ENCODE measurements around the gene BANF2. TPM values are rescaled to one million over a fixed set of nuclear protein-coding genes. Genes with fewer than 3 reads are reported as not detected.
A peak's percentile ranks its signal among the peaks of the same experiment; 100 is the strongest.

BANF2 gene
- total and polyA plus RNA-seq, 2 of the 13 experiments (the other 11 are each of a cell fraction or from before 2014, with no cell fraction given): 0.35 TPM; not detected in 1

GRCh38 chr20:17771206-17772004 lies 71.6 kb downstream of the BANF2 start (continued):
- TF ChIP-seq, protein P1, sequence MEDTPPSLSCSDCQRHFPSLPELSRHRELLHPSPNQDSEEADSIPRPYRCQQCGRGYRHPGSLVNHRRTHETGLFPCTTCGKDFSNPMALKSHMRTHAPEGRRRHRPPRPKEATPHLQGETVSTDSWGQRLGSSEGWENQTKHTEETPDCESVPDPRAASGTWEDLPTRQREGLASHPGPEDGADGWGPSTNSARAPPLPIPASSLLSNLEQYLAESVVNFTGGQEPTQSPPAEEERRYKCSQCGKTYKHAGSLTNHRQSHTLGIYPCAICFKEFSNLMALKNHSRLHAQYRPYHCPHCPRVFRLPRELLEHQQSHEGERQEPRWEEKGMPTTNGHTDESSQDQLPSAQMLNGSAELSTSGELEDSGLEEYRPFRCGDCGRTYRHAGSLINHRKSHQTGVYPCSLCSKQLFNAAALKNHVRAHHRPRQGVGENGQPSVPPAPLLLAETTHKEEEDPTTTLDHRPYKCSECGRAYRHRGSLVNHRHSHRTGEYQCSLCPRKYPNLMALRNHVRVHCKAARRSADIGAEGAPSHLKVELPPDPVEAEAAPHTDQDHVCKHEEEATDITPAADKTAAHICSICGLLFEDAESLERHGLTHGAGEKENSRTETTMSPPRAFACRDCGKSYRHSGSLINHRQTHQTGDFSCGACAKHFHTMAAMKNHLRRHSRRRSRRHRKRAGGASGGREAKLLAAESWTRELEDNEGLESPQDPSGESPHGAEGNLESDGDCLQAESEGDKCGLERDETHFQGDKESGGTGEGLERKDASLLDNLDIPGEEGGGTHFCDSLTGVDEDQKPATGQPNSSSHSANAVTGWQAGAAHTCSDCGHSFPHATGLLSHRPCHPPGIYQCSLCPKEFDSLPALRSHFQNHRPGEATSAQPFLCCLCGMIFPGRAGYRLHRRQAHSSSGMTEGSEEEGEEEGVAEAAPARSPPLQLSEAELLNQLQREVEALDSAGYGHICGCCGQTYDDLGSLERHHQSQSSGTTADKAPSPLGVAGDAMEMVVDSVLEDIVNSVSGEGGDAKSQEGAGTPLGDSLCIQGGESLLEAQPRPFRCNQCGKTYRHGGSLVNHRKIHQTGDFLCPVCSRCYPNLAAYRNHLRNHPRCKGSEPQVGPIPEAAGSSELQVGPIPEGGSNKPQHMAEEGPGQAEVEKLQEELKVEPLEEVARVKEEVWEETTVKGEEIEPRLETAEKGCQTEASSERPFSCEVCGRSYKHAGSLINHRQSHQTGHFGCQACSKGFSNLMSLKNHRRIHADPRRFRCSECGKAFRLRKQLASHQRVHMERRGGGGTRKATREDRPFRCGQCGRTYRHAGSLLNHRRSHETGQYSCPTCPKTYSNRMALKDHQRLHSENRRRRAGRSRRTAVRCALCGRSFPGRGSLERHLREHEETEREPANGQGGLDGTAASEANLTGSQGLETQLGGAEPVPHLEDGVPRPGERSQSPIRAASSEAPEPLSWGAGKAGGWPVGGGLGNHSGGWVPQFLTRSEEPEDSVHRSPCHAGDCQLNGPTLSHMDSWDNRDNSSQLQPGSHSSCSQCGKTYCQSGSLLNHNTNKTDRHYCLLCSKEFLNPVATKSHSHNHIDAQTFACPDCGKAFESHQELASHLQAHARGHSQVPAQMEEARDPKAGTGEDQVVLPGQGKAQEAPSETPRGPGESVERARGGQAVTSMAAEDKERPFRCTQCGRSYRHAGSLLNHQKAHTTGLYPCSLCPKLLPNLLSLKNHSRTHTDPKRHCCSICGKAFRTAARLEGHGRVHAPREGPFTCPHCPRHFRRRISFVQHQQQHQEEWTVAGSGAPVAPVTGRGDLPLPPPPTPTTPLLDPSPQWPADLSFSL (CRISPR knock-in tag; IDR thresholded peaks at IDR 0.05): peak; percentile 73; the same call in 1 of the 2 replicates
- TF ChIP-seq ZNF660 (CRISPR knock-in tag; IDR thresholded peaks at IDR 0.05; ENCODE audit: borderline replicate concordance, low read depth): no peak
- TF ChIP-seq POLR2A (IDR thresholded peaks at IDR 0.05; ENCODE audit: insufficient read depth in 1 of 2, low read depth in 2 of 2, low read length in 2 of 2): peak in 1 of 2 experiments; percentile 52; a peak in 2 of 4 replicates
- TF ChIP-seq ZNF652 (CRISPR knock-in tag; IDR thresholded peaks at IDR 0.05; ENCODE audit: borderline replicate concordance, low read depth): peak; percentile 71
- TF ChIP-seq ZBTB21 (CRISPR knock-in tag; IDR thresholded peaks at IDR 0.05): 0 out of 2 replicates have a peak, but pooled peaks have one; percentile 33
- TF ChIP-seq, protein P2, sequence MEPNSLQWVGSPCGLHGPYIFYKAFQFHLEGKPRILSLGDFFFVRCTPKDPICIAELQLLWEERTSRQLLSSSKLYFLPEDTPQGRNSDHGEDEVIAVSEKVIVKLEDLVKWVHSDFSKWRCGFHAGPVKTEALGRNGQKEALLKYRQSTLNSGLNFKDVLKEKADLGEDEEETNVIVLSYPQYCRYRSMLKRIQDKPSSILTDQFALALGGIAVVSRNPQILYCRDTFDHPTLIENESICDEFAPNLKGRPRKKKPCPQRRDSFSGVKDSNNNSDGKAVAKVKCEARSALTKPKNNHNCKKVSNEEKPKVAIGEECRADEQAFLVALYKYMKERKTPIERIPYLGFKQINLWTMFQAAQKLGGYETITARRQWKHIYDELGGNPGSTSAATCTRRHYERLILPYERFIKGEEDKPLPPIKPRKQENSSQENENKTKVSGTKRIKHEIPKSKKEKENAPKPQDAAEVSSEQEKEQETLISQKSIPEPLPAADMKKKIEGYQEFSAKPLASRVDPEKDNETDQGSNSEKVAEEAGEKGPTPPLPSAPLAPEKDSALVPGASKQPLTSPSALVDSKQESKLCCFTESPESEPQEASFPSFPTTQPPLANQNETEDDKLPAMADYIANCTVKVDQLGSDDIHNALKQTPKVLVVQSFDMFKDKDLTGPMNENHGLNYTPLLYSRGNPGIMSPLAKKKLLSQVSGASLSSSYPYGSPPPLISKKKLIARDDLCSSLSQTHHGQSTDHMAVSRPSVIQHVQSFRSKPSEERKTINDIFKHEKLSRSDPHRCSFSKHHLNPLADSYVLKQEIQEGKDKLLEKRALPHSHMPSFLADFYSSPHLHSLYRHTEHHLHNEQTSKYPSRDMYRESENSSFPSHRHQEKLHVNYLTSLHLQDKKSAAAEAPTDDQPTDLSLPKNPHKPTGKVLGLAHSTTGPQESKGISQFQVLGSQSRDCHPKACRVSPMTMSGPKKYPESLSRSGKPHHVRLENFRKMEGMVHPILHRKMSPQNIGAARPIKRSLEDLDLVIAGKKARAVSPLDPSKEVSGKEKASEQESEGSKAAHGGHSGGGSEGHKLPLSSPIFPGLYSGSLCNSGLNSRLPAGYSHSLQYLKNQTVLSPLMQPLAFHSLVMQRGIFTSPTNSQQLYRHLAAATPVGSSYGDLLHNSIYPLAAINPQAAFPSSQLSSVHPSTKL (CRISPR knock-in tag; IDR thresholded peaks at IDR 0.05): peak; percentile 97
- no peak for TF ChIP-seq FOXP1 (IDR thresholded peaks at IDR 0.05)
- peak; percentile 81 for TF ChIP-seq FOXP1 (CRISPR knock-in tag; IDR thresholded peaks at IDR 0.05)
- TF ChIP-seq ZSCAN29 (CRISPR knock-in tag; conservative IDR thresholded peaks at IDR 0.05): peak; percentile 84
- TF ChIP-seq ZNF263 (CRISPR knock-in tag; IDR thresholded peaks at IDR 0.05): peak; percentile 88
- 0 out of 2 replicates have a peak, but pooled peaks have one; percentile 77 for TF ChIP-seq ESRRA (CRISPR knock-in tag; IDR thresholded peaks at IDR 0.05; ENCODE audit: low read depth)
- TF ChIP-seq RNF2 (conservative IDR thresholded peaks at IDR 0.05; ENCODE audit: low read depth): no peak
- TF ChIP-seq MXI1 (IDR thresholded peaks at IDR 0.05; ENCODE audit: borderline replicate concordance, low read depth, low read length): no peak
- TF ChIP-seq TAF1 (CRISPR knock-in tag; IDR thresholded peaks at IDR 0.05): peak; percentile 42; the same call in 1 of the 2 replicates
- TF ChIP-seq ZNF674 (CRISPR knock-in tag; IDR thresholded peaks at IDR 0.05; ENCODE audit: low read depth): no peak
- TF ChIP-seq ZNF335 (CRISPR knock-in tag; IDR thresholded peaks at IDR 0.05): peak; percentile 78
- peak; percentile 79 for TF ChIP-seq HOMEZ (CRISPR knock-in tag; IDR thresholded peaks at IDR 0.05; ENCODE audit: low read depth)
- TF ChIP-seq SIX1 (CRISPR knock-in tag; IDR thresholded peaks at IDR 0.05; ENCODE audit: borderline replicate concordance): peak; percentile 74; the same call in 1 of the 2 replicates
- no peak for TF ChIP-seq HNRNPUL1 (IDR thresholded peaks at IDR 0.05; ENCODE audit: low read depth, low read length)

All from HepG2 (cell line).